GM19455 (cell line): ENCODE results near the gene ASTE1.
A peak's percentile ranks its signal among the peaks of the same experiment; 100 is the strongest.
"Not testable (repeated sequence)": the region's sequence is repeated elsewhere in the genome, so short reads cannot be mapped to it uniquely, and the experiment has no call there.

Experiments
- ATAC-seq: cut with Tn5 transposase; IDR thresholded peaks from one replicate; pipeline ENCODE4 v1.9.1; 2021; ENCODE audit not compliant: unreplicated experiment

Gene ASTE1, protein sequence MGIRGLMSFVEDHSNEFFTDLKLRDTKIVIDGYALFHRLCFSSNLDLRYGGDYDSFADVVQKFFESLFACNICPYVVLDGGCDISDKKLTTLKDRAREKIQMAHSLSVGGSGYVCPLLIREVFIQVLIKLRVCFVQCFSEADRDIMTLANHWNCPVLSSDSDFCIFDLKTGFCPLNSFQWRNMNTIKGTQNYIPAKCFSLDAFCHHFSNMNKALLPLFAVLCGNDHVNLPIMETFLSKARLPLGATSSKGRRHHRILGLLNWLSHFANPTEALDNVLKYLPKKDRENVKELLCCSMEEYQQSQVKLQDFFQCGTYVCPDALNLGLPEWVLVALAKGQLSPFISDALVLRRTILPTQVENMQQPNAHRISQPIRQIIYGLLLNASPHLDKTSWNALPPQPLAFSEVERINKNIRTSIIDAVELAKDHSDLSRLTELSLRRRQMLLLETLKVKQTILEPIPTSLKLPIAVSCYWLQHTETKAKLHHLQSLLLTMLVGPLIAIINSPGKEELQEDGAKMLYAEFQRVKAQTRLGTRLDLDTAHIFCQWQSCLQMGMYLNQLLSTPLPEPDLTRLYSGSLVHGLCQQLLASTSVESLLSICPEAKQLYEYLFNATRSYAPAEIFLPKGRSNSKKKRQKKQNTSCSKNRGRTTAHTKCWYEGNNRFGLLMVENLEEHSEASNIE

DNA sequence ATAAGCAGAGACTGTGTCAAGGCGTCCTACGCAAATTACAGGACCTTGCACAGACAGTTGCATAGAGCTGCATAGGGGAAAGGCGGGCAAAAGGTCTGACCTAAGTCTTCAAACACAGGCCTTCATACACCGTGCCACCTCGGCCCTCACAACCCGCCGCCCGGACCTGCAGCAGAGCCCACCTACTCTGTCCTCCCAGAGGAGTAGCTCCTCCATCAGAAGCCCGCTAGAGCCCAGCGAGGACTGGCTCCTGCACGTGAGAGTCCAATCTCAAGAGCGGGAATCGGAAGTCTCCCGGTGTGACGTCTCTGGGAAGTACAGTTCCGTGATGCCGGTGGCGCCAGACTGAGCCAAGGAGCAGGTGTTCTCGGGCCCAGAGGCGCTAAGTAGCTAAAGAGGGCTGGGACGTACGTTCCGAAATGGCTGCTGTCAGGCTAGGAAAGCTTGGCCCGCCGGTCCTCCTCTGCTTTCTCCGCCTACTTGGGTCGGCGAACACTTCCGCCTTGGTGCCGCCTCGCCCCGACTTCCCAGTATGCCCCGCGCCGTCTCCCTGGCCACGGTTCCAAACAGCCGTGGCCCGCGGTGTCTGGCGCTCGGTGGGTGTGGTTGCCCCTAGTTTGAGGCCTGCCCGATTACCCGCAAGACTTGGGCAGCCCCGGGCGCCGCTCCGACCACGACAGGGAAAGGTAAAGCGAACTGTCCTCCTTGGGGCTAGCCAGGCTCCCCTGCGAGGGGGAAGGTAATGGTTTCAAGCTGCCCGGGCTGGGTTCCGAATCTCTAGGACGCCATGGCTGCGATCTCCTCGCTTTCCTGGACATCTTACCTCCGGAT is at the start of gene ASTE1, which contains the start of gene NEK11:
Gene ASTE1 (minus strand): TSS at position 505 of the 831 bp plus-strand sequence. CDS start 1,519 bp downstream, outside the sequence.
Gene NEK11 (plus strand): TSS at position 557 of the 831 bp plus-strand sequence. CDS start 2,832 bp downstream, outside the sequence.
- peak; percentile 99 for ATAC-seq

DNA sequence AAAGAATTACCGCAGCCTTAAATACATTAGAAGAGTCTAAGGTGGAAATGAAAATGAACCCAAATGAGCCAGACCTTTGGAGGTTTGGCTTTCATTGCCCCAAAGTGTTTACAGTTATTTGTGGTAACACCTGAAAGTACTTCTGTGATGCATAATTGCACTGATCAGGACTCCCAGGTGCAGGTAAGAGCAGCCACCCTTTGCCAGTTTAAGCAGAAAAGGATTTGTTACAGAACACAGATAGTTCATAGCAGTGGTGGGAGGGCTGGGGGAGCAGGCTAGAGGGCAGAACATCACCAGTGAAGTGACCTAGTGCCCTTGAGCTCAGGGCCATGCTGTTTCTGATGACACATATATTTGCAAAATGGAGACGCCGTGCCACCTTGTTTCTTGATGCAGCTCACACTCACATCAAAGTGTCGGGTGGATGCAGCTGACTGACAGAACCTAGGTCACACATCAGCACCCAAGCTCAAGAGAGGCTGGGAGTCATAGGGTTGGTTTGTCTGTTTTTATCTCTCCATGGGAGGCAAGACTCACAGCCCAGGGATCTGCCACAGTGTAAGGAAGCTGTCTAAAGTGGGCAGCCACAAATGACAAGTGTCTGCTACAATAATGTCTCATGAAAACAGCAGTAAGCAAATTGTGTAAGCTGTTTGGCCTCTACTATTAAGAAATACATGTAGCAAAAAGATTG is 49.2 kb upstream of the ASTE1 start:
- ATAC-seq = no peak

DNA sequence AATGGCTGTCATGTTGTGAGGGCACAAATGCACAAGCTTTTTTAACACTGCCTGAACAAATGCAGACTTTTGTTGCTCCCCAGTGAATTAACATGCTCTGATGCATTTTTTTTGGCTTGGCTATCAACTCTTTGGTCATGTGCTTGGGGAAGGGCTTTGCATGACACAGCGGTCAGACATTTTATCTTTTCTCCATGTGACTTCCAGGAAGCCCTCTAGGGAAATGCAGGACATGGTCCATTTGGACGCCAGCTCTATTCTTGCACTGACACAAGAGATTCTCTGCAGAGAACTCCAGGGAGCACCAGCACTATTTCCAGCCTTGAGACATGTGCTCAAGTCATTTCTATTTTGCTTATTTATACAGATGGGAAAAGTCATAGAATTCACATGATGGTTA is 46.2 kb upstream of the ASTE1 start:
- ATAC-seq = no peak

DNA sequence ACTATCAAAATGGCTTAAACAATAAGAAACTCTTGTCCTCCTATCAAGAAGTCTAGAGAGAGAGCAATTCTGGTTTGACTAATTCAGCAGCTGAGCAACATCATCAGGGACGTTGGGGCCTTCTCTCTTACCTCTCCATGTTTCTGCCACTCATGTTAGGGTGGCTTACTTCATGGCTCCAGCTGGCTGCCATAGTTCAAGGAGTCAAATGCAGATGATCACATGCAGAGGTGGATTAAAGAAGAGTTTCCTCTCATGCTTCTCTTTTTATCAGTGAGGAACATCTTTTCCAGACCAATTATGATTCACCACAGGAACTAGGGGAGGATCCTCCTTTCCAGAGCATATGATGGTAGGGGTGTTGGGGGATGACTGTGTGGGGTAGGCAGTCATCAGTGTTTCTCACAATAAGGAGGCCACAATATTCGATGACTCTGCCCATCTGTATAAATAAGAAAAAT is 45.5 kb upstream of the ASTE1 start:
- no peak for ATAC-seq

DNA sequence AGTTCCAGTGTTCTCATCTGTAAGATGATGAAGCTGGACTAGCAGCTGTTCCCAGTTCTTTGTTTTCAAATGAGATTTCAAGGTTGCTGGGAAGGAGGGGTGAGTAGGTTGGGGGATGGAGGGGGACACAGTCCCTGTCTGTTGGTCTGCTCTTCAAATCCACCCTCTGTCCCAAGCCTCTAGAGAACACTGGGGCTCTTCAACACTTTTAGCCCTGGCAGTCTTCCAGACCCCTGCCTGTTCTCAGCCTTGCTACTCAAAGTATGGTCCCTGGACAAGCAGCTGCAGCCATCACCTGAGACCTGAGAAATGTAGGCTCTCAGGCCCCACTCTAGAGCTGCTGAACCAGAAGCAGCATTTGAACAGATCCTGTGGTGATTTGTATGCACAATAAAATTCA is 41.4 kb upstream of the ASTE1 start:
- no peak for ATAC-seq

DNA sequence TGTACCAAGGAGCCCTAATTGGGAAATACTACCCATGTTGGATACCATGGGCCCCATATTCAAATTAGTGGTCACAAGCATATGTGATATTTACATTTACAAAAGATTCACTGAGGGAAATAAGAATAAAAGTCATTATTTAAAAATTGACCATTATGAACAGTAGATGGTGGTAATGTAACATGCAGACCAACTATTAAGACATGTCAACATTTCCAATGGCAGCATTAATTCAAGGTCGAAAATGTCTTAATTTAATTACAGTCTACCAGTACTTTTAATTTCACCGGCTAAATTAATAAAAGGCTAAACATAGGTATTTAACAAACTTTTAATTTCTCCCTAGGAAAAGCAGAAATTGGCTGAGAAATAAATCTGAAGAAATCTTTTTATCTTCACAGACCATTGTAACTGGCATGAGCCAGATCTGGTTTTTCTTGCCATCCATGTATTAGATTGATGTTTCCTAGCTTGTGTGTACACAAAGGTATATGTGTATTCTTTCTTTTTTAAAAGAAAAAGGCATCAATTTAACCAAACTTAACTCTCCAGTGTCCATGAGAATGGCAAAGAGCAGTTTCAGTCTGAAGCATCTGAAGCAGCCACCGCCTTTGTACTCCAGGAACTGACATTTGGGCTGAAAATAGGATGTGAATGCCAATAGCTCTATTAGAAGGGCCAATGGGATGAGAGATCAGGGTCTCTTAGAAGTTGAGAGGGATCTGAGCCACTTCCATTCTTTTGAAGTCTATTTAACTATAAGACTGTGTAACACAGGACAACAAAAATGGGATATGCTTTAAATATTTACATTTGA is 26.6 kb upstream of the ASTE1 start:
- ATAC-seq = no peak

DNA sequence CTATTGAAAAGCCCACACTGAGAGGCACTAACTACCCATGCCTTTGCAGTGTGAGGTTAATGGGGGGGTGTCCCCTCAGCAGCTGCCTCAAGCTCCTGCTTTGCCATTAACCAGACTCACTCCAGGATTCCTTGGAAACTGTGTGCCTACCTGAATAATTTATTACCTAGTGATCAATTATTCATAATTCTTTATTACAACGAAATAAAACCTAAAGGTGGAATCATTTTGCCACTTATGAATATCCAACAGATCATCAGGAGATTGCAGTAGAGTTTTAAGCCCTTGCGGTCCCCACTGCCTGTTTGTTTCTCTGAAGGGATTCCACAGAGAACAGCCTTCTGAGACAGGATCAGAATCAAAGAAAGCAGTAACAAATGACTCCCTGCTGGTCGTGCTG is 23.4 kb upstream of the ASTE1 start:
- no peak for ATAC-seq

DNA sequence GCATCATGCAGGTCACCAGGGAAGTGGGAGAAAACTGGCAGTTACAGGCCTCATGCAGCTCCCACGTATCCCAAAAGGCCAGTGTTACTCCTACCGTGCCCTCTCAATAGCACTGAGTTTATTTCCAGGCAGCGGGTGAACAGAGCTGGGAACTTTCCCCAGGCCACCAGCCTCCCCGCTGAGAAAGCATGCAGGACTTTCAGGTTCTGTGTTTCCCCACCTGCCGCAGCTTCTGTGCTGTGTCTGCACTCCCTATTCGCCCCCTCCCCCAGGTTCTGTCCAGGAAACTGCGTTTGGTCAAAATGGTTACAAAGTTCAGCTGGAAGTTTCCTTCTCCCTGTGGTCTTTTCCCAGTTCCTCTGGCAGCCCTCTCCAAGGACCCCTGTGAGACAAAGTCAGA is 21.4 kb upstream of the ASTE1 start:
- ATAC-seq = no peak

DNA sequence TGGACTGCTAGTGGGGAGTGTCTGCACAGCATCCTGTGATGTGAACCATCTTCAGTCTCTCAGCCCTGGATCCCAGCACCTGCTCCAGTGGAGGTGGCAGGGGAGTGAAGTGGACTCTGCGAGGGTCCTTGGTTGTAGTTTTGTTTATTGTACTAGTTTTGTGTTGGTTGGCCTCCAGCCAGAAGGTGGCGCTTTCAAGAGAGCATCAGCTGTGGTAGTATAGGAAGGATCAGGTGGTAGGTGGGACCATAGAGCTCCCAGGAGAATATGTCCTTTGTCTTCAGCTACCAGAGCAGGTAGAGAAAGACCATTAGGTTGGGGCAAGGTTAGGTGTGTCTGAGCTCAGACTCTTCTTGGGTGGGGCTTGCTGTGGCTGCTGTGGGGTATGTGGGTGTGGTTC is 21.0 kb upstream of the ASTE1 start:
- ATAC-seq = no peak

DNA sequence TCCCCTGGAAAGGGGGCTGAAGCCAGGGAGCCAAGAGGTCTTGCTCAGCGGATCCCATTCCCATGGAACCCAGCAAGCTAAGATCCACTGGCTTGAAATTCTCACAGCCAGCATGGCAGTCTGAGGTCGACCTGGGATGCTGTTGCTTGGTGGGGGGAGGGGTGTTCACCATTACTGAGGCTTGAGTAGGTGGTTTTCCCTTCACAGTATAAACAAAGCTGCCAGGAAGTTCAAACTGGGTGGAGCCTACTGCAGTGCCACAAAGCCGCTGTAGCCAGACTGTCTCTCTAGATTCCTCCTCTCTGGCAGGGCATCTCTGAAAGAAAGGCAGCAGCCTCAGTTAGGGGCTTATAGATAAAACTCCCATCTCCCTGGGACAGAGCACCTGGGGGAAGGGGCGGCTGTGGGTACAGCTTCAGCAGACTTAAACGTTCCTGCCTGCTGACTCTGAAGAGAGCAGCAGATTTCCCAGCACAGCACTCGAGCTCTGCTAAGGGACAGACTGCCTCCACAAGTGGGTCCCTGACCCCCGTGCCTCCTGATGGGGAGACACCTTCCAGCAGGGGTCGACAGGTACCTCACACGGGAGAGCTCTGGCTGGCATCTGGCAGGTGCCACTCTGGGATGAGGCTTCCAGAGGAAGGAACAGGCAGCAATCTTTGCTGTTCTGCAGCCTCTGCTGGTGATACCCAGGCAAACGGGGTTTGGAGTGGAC is 15.8 kb upstream of the ASTE1 start:
- ATAC-seq = not testable (repeated sequence)

DNA sequence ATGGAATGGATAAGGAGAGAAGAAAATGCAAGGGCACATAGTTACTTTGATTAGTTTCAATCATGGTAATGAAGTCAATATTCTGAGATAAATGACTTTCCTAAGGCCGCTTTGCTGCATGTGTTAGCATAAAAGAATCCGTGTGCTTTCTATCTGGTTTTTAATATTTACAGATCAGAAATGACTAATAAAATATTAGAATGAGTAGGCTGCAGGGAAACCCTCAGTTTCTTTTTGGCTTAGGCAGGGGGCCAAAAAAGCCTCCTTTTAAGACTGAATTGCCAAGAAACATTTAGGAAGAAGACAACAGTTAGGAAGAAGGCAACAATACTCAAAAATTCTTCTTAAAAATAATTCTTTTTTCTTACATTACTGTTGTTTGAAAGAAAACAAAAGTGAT is 11.7 kb upstream of the ASTE1 start:
- ATAC-seq = no peak

DNA sequence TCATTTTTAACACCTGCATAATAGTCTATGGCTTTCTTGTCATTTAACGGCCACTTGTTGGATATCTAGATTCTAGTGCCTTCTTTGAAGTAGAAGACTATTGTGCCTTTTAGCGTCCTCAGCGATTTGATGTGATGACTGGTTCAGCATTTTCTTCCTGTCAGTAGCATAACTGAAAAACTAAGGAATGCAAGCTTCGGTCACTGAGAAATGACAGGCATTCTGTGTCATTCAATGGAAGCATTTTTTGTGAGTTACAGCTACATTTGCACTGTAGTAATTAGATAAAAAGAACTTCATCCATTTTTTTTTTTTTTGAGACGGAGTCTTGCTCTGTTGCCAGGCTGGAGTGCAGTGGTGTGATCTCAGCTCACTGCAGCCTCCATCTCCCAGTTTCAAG is 10.4 kb upstream of the ASTE1 start:
- no peak for ATAC-seq

DNA sequence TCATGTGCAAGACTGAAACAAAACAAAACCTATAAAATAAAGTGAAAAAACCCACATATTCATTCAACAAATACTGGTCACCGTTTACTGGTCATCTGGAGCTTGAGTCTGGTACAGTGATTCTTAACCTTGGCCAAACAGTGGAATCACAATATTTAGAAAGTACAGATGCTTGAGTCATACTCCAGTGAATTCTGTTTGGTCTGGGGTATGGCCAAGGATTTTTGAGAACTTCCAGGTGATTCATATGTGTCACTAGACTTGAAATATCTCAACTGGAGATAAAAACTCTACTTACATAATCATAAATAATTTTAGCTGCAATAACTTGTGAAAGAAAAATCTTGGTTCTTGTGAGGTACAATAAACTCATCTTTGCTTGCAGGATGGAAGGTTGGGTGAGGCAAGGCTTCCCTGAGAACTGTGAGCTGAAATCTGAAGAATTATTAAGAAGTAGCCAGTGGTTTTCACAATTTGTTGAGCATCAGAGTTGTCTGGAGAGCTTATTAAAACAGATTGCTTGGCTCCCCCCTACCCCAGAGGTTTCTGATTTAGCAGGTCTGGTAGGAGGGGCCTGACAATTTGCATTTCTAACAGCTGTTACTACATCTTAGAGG is 9.7 kb upstream of the ASTE1 start:
- no peak for ATAC-seq

DNA sequence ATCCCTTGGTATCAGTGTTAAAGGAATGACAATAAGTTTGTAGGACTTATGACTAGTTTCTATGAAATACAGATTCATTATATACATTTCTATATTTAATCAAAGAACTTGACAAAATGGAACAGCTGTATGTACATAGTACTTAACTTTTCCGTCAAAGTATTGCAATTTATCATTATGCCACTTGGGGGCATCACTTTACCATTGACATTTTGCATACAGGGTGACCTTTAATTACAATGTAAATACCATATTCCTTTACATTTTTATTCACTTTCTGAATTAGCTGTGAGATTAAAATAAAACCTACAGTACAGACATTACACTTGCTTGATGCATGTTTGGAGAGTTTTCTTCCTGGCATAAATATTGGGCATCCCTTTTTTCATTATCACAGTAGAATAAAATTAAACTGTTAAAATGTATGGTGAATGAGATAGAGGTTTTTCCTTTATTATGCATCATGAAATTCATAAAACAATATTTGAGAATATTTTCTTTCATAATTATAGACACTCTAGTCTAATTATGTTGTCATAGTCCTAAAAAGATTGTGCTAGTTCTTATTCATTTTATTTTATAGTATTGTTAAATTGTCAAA is 7.0 kb upstream of the ASTE1 start:
- ATAC-seq = no peak

DNA sequence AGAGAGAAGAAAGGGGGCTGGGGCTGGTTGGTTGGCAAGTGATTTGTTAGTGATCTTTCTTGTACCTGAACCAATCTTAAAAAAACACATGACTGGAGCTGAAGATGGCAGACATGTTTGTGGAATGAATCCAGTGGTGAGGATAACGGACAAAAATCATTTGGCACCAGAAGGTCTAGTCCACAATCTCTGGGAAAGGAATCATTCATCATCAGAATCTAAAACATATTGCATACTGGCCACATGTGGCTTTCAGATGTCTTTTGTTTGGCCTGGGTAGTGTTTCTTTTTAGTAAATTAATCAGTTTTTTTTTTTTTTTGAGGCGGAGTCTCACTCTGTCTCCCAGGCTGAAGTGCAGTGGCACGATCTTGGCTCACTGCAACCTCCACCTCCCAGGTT is 5.0 kb upstream of the ASTE1 start:
- ATAC-seq = no peak

DNA sequence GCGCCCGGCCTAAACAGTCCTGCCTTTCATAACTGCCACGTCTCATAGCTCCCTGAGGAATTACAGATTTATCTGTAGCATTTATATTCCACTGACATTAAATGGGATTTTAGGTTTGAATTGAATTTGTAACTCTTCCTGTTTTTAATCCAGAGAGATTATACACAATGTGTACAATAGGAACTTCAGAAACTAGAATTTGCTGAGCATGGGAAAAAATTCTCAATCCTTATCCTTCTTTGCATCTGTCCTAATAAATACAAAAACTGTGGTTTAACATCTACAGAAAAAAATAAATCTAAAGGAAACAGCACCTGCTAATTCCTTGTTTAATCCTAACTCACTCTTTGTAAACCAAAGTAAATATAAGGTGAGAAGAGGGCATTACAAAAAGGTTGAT is 2.2 kb upstream of the ASTE1 start:
- ATAC-seq = no peak

DNA sequence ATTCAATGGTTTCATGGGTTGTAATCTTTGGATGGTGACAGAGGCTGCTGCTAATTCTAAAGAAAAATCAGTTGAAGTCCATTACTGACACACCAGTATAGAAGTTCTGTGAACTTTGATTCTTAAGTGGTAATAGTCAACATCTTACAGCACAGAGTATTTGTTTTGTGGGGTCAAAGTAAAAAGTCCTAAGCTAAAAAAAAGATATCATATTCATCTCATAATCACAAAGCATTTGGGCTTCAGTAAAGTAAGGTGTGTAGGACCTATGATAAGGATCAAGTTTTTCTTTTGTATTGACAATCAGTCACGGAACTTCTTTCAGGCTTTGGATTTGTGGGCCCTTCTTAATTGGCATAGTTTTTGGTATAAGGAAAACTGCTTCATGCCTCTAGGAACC is 1.1 kb downstream of the ASTE1 start:
- no peak for ATAC-seq

DNA sequence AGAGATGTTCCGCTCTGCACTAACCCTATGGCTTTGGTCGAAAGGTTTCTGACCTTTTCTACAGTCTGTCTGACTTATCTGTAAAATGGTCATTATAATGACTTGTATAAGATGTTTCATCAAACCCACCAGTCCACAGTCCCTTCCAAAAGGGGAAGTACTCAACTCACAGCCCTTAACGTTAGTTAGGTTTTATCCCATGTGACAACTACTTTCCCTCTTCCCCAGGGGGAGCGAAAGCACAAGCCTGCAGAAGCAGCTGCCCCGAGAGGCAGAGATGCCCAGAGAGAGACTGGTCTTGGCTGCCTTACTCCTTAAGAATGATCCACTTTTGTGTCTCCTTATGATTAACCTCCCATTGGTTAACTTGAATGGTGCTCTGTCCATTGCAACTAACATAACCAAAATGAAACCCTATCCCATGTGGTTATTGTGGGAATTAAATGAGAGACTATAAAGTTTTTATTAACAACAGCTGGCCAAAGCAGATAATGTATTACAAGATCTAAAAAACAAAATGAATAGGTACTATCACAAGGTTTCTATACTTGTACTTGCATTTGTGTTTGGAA is 6.4 kb downstream of the ASTE1 start:
- ATAC-seq = no peak
